Parietal lobe (tissue), 2 donors: Measurements from ENCODE around the gene LATS1. TPM values are rescaled to one million over a fixed set of nuclear protein-coding genes. Genes with fewer than 3 reads are reported as not detected.

ENCODE experiments used
- small RNA-seq: library from RNA; depleted of rRNA; stranded (forward); fragments of <200 nt; gene quantifications from one replicate; pipeline ENCODE3, GENCODE V24; 2014; ENCODE audit warnings: low replicate concordance
- total RNA-seq: library from RNA; depleted of rRNA; stranded (reverse); fragments of >200 nt; gene quantifications from one replicate; pipeline ENCODE4 v1.2.3, GENCODE V29; 2014

Gene LATS1
- 52.9 TPM for total RNA-seq

GRCh38 chr6:149717588-149718458, at the start of gene LATS1:
LATS1 (minus strand) TSS chr6:149718101; CDS start chr6:149702126, 15,975 bp downstream.

DNA sequence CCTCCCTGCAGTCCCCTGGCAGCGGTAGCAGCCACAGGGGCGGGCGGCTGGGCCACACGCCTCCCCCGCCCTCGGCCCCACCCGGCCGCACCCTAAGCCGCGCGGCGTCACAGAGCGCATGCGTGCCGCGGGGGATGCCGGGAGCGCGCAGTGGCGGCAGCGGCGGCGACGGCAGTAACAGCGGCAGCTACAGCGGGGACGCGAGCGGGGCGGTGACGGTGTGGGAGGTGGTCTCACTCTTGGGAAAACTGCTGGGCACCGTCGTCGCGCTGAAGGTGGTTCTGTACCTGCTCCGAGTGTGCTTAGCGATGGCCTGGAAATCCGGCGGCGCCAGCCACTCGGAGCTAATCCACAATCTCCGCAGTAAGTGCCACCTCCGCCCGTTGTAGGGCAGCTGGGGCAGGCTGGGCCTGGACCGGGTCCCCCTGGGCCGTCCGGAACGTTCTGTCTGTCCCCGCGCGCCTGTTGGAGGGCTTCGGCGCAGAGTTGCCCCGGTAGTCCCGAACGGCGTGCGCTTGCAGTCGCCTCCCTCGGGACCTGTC, 31.8 kb upstream of the LATS1 start, which contains the start of gene PCMT1:
Gene PCMT1, plus strand, starts transcription at position 148 of the 542 bp plus-strand sequence. Its CDS starts 161 bp downstream, at position 309.

DNA sequence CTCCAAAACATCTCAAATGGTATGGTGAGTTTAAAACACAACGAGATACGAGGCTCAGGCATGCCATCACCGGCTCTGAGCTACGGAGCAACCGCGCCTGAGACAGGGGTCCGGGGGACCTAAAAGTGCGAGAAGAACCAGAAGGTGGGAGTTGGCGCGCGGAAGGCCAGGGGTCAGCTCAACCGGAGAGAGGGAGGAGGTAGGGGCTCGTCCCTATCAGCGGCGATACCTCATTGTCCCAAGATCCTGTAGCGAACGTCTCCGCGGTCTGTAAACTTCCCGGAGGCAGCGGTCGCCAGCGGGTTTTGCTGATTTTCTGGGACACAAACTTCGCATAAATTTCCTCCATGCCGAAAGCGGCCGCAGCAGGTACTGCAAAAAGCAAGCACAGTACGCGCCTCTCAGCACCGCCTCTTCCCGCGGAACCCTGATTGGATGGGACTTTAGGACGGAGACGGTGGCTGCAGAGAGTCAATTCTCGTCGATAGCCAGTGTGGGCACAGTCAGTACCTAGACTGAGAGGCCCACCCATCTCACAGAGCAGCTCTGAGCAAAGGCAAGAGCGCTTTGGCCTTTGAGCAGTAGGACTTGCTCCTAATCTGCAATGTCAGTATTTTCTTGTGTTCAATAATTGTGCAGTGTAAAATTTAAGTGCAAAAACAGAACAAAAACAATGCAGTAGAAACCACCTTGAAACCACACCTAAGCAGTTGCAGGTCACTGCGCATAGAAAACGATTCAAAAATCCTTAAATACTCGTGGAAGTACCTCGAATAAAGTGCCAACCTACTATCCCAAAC, 28.4 kb upstream of the LATS1 start, which contains the start of gene NUP43:
Gene NUP43, minus strand, starts transcription at position 383 of the 800 bp plus-strand sequence. Its CDS starts 34 bp downstream, at position 349.

DNA sequence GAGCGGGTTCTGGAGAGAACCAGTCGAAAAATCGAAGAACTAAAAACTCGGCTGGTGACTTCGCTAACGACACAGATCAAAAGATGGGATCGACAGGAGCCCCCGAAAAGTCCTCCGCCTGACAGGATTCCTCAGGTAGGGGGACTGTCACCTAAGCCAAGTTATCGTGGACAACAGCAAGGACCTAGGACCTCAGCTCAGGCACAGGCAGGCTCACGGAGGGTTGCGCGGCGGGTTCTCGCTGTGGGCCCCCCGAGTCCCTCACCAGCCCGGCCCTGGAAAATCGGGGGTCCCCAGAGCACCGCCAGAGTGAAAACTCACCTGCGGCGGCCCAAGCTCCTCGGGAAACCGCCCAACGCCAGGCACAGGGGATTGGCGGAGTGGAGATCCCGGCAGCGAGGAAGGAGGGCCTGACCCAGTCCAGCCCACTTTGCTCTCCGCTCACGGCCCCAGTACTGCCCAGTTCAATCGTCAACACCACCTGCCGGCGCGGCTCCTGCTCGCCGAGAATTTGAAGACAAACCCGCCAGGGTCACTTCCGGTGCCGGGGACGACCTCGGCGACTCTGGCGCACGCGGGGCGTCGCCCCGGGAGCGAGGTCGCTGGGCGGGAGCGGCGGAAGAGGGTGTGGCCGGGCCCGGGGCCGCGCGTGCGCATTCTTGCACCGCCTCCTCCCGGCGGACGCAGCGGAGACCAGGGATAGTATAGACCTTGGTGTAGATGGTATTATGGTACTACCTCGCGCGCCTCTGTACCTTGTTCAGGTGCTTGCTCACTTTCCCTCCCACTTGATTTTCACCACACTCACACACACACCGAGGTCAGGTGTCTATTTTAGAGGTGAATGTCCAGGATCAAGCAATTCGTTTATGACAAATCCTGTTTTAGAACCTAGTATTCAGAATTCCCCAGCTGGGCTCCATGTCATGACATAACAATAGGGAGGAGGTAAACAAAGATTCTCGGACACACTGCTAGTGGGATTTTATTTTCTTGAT, 69.5 kb downstream of the LATS1 start, which contains the start of gene KATNA1:
Gene KATNA1, minus strand, starts transcription at position 567 of the 998 bp plus-strand sequence. CDS start 10,167 bp downstream, outside the sequence.

Small RNA genes within 50 kb of the gene (small RNA-seq; reads per million reads assigned to genes)
- gene RF00019 = not detected

Other genes starting within 250 kb of the LATS1 start
- 0.31 TPM for gene ZC3H12D, start 233.1 kb downstream of the LATS1 start, total RNA-seq
- gene PPIL4, start 172.1 kb downstream of the LATS1 start, total RNA-seq = 44.8 TPM
- gene GINM1, start 151.7 kb downstream of the LATS1 start, total RNA-seq = 20.7 TPM
- gene KATNA1, start 69.4 kb downstream of the LATS1 start, total RNA-seq = 27.5 TPM
- gene NUP43, start 28.4 kb upstream of the LATS1 start, total RNA-seq = 22.2 TPM
- gene PCMT1, start 31.6 kb upstream of the LATS1 start, total RNA-seq = 158 TPM
- gene LRP11, start 146.3 kb upstream of the LATS1 start, total RNA-seq = 29.1 TPM
- not detected for gene RAET1E, start 180.0 kb upstream of the LATS1 start, total RNA-seq
- gene RAET1G, start 205.0 kb upstream of the LATS1 start, total RNA-seq = not detected
- gene ULBP2, start 223.9 kb upstream of the LATS1 start, total RNA-seq = 3.4 TPM
- 1.9 TPM for gene ULBP1, start 245.8 kb upstream of the LATS1 start, total RNA-seq